Neural progenitor cell (in vitro differentiated cells): ENCODE data around the gene ADH7.

Experiments
- EZH2 ChIP-seq: fragments of 200-600 bp; sonication (generic); IDR thresholded peaks from 2 replicates; pipeline ENCODE4 v1.6.1; 2017; ENCODE audit warnings: antibody characterized with exemption, mild to moderate bottlenecking, moderate library complexity
- EZH2phosphoT487 ChIP-seq: fragments of 200-600 bp; sonication (generic); IDR thresholded peaks from 2 replicates; pipeline ENCODE4 v1.6.1; 2017; ENCODE audit warnings: antibody characterized with exemption
- TF ChIP-seq, protein P1 (sequence below): fragments of 200-600 bp; sonication (generic); IDR thresholded peaks from 2 replicates; pipeline ENCODE4 v1.5.1; 2017; ENCODE audit warnings: antibody characterized with exemption, mild to moderate bottlenecking

GRCh38 chr4:99413140-99413539 lies 22.0 kb downstream of the ADH7 start:
- TF ChIP-seq, protein P1, sequence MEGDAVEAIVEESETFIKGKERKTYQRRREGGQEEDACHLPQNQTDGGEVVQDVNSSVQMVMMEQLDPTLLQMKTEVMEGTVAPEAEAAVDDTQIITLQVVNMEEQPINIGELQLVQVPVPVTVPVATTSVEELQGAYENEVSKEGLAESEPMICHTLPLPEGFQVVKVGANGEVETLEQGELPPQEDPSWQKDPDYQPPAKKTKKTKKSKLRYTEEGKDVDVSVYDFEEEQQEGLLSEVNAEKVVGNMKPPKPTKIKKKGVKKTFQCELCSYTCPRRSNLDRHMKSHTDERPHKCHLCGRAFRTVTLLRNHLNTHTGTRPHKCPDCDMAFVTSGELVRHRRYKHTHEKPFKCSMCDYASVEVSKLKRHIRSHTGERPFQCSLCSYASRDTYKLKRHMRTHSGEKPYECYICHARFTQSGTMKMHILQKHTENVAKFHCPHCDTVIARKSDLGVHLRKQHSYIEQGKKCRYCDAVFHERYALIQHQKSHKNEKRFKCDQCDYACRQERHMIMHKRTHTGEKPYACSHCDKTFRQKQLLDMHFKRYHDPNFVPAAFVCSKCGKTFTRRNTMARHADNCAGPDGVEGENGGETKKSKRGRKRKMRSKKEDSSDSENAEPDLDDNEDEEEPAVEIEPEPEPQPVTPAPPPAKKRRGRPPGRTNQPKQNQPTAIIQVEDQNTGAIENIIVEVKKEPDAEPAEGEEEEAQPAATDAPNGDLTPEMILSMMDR: no peak
- no peak for TF ChIP-seq EZH2
- no peak for TF ChIP-seq EZH2phosphoT487
